ENCODE measurements around the gene CCND1. TPM values are rescaled to one million over a fixed set of nuclear protein-coding genes. Genes with fewer than 3 reads are reported as not detected.
"Not testable (repeated sequence)": the region's sequence is repeated elsewhere in the genome, so short reads cannot be mapped to it uniquely, and the experiment has no call there.

The CCND1 gene
- total RNA-seq, 1 experiment from 2014 or later, result 770 TPM

DNA sequence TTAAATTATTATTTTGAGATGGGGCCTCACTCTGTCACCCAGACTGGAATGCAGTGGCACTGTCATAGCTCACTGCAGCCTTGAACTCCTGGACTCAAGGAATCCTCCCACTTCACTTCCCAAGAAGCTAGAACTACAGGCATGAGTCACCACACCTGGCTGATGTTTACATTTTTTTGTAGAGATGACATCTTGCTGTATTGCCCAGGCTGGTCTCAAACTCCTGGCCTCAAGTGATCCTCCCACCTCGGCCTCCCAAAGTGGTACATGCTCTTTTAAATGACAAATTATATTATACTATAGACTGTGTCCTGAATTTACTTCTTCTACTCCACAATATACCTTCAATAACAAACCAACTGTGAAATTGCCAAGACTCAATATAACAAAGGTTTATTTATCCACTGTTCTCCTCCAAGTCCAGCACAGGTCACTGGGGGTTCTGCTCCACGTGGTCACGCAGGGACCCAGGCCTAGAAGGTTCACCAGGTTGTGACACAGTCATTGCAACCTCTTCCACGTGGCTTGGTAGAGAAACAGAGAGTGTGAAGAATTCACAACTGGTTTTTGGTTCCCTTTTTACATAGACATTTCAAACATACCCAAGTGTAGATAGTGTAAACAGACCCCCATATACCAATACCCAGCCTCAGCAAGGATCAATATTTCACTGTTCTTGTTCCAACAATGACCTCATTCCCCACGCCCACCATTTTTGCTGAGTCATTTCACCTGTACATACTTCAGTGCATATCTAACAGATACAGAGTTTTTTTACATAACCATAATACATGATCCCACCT, 47.2 kb downstream of the CCND1 start:
- DNase-seq (ENCODE audit: low read depth), result not testable (repeated sequence)

DNA sequence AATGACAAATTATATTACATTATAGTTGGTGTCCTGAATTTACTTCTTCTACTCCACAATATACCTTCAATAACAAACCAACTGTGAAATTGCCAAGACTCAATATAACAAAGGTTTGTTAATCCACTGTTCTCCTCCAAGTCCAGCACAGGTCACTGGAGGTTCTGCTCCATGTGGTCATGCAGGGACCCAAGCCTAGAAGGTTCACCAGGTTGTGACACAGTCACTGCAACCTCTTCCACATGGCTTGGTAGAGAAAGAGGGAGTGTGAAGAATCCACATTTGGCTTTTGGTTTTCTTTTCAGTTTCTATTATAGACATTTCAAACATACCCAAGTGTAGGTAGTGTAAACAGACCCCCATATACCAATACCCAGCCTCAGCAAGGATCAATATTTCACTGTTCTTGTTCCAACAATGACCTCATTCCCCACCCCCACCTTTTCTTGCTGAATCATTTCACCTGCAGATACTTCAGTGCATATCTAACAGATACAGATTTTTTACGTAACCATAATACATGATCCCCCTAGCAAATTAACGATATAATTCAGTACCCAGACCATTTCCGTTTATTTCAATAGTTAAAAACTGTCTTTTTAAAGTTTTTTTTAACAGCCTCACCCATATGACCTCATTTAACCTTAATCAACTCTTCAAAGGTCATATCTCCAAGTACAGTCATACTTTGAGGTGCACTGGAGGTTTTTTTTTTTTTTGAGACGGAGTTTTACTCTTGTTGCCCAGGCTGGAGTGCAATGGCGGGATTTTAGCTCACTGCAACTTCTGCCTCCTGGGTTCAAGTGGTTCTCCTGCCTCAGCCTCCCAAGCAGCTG, 48.7 kb downstream of the CCND1 start:
- DNase-seq (ENCODE audit: low read depth), result no peak

DNA sequence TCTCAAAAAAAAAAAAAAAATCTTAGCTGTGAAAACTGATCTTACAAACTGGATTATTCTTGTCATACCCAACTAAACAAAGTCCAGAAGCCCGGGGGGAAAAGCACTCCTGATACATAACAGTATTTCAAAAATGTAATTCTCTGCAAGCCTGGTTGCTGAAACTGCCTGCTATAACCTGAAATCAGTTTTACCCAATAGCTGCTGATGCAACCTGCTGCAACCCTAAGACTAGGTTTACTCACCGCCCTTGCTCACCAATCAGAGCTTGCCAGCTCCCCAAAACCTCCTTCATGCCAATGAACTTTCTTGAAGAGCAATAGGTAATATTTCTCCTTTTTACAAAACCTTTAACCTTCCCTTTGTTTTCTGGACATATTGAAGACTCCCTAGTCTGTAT, 50.5 kb downstream of the CCND1 start:
- DNase-seq (ENCODE audit: low read depth), result no peak

DNA sequence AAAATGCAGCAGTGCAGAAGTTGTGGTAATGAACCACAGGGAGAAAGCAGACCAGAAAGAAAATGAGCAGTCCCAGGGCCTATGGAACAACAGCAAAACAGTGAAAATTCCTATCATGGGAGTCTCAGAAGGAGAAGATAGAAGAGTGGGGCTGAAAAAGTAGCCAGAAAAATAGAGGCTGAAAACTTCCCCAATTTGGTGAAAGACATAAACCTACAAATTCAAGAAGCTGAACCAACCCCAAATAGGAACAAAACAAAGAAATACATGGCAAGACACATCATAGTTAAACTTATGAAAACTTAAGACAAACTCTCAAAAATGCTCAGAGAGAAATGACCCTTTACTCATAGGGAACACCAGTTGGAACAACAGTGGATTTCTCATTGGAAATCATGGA, 51.5 kb downstream of the CCND1 start:
- DNase-seq (ENCODE audit: low read depth), result no peak

DNA sequence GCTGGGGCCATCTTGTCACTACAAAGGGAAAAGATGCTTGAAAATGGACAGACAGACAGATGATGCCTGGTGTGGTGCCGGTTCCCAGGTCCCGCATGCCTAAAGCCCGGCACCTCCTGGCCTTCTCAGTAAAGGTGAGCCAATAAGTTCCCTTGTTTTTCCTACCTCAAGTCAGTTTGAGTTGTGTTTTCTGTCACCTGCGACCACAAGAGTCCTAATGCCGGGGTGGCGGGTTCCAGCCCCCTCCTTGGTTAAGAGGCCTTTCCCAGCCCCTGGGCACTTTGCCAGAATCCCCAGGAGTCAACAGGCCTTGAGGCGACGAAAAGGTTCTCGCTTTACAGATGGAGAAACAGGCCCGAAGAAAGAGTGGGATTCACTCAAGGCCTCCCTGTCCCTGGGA, 53.8 kb downstream of the CCND1 start:
- DNase-seq (ENCODE audit: low read depth), result no peak

DNA sequence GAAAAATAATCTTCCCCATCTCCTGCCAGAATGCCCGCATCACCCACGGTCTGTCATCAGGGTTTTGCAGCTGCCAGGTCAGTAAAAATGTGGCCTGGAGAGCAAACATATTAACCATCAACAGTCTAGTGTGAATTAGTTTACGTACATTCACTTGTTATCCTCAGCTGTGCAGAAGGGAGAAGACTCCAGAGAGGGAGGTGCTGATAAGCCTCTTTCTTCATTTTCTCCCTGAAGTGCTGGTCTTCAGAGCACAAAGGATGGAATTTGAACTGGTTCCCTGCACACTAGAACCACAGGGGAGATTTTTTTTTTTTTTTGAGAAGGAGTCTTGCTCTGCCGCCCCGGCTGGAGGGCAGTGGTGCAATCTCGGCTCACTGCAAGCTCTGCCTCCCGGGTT, 54.6 kb downstream of the CCND1 start:
- no peak for DNase-seq (ENCODE audit: low read depth)

DNA sequence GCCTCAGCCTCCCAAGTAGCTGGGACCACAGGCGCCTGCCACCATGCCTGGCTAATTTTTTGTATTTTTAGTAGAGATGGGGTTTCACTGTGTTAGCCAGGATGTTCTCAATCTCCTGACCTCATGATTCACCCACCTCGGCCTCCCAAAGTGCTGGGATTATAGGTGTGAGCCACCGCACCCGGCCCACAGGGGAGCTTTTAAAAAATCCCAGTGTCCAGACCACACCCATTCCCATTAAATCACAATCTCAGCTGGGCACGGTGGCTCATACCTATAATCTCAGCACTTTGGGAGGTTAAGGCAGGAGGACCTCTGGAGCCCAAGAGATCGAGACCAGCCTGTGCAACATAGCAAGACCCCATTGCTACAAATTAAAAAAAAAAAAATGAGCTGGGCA, 55.0 kb downstream of the CCND1 start:
- DNase-seq (ENCODE audit: low read depth), result not testable (repeated sequence)

DNA sequence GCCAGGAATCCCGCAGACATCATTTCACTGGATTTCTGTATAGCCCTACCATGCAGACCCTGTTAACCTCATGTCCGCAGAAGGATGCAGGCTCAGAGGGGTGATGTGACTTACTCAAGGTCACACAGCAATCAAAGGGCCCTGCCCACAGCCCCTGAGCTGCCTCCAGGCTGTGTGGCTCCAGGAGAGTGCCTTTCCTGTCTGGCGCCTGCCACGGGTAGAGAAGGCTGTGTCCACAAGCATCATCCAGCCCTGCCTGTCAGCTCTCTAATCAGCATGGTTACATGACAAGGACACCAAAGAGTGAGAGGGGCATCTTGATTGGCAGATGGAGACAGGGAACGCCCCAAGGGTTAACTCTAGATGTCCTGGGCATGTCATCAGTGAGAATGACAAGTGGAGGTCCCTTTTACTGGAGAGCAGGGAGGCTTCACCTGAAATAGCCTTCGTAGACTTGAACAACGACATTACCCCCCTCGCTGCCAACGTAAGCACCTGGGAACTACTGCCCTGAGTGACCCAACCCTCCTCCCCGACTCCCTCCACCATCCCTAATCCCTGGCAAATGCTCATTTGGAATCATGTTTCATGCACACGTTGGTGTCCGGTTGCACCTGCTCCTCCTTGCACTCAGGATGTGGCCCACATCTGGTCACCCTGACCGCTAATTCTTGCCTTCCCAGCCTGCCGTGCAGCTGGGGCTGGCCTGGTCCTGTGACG, 56.0 kb downstream of the CCND1 start:
- no peak for DNase-seq (ENCODE audit: low read depth)

DNA sequence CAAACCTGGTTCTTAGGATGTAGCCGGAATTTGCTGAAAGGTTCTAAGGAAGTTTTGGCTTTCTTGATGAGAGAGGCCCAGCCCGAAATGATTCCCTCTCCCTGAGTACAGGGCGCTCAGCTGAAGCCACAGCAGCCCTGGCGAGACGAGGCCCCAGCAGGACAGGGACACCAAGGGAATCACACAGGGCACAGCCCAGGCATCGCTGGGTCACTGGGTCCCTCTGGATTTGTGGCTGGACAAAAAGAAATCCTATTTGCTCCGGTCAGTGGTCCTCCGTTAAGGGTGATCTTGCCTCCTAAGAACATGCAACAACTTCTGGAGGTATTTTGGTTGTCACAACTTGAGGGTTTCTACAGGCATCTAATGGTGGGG, 56.5 kb downstream of the CCND1 start:
- no peak for DNase-seq (ENCODE audit: low read depth)

DNA sequence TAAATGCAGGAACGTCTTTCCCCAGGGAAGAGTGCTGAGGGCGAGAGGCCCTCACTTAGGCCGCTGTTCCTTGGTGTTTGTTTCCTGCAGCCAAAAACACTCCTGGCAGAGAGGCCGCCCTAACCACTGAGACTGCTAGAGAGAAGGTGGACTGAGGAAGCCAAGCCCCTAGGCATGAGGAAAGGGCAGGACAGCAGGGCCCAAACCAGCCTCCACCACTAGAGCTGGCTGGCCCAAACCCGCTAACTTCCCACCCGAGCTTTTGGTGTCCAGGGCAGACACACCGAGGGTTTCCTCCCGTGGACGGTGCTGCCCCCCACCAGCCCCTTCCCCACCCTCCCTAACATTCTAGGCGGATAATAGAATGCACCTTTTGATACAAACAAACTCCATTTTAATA, 56.9 kb downstream of the CCND1 start:
- DNase-seq (ENCODE audit: low read depth), result no peak

DNA sequence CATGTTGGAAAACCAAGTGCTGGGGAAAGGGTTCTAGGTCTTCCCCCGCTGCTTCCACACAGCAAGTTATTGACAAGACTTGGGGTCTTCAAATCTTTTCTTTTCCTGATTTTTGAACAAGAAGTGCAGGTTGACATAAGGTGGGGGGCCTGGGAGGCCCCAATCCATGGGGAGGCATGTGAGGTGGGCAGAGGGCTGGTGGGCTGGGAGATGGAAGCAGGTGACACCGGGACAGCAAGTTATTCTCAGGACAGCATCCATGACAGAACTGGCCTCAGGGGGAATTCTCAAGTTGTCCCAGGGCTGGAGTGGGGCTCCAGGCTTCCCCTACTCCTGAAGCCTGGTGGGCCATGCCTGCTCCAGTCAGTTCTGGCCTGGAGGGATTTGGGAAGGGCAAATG, 57.4 kb downstream of the CCND1 start:
- no peak for DNase-seq (ENCODE audit: low read depth)

DNA sequence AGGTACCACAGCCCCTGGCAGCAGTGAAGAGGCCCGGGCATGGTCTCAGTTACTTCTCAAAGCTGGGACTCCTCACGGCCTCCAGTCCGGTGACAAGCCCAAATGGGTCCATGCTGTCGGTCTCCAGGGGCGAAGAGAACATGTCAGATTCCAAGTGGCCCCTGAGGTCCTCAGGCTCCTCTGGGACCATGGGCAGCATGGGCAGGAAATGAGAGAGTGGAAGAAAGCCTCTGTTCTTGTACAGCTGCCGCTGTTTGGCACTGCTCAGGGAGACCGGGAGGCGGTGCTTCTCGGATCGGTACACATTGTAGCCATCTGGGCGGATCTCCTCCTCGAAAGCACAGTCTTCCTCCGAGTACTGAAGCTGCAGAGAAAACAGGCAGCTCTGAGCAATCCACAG, 58.3 kb downstream of the CCND1 start:
- peak; percentile 8 for DNase-seq (ENCODE audit: low read depth)

DNA sequence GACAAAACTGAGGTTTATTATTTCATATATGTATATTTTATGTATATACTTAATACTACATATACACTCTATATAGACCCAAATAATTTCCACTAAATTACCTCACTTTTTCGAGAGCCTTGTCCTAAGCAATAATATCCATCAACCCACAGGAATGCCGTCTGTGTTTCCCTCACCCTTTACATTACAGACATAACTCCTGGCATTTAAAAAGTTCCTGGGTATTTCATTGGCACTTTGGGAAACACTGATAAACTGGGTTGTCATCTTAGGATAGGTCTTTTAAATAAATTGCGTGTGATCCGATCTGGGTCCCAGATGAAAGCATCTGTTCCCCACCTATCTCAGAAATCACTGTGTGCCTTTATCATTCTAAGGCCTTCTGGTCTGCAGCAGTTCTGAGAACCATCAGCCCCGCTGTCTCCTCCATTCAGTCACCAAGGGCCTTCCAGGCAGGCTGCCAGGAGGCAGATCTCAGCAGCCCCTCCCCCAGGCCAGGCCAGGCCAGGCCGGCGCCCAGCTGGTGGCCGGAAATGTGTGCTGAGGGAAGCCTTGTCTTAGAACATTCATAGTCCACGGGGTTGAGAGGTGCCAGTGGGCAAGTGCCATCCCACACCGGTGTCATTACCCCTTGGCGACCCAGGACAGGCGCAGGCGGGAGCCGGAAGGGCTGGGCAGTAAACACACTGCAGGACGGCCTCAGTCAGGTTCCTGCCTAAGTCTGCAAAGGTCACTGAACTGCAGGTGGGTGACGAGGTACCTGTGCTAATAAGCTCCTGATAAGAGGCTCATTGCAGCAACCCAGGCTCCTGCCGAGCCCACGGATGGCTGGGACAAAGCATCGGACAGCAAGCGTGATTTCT, 59.6 kb downstream of the CCND1 start:
- peak; percentile 55 for DNase-seq (ENCODE audit: low read depth)

DNA sequence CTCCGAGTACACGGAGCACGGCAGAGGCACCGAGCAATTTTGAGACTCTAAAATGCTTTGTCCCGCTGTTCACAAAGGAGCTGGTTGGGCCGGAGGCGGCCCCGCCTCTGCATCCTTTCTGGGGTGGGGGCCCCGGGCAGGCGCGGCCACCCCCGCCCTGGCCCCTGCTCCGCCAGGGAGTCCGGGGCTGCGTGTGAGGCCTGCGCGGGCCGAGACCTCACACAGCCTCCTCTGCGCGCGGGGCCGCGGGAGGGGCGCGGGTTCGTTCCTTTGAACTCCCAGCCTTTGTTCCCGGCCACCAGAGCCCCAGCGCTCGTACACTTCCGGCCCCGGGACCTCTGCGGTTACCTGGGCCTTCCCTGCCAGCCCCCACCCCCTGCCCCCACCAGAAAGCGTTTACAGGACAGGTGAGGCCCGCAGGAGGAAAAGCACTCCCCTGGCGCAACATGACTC, 61.3 kb downstream of the CCND1 start:
- no peak for DNase-seq (ENCODE audit: low read depth)

DNA sequence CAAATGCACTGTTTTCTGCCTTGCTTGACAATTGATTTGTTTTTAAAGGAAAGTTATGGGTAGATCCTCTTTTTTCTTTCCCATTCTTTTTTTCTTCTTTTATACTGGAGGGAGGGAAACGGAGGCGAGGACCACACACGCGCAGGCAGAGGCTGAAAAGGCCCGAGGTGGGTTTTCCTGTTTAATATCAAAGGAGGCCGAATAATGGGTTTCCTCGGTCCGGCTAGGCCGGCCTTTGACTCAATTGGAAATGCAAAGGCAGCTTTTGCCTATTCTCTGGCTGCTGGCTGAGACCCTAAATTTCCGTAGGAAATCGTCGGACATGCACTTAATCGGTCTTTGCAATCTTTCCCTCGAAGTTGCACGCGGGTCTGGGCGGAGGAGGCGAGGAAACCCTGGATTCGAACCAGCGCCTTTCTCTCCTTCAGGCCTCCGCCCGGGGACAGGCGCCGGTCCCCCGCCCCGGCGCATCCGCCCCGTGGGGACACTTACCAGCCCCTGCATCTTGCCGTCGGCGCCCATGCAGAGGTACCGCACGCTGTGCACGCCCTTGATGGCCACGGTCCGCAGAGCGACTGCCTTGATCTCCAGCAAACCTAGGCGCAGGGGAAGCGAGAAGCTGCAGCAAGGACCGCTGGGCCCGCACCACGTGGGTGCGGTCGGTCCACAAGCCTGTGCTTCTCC, 62.0 kb downstream of the CCND1 start:
- DNase-seq (ENCODE audit: low read depth), result no peak

DNA sequence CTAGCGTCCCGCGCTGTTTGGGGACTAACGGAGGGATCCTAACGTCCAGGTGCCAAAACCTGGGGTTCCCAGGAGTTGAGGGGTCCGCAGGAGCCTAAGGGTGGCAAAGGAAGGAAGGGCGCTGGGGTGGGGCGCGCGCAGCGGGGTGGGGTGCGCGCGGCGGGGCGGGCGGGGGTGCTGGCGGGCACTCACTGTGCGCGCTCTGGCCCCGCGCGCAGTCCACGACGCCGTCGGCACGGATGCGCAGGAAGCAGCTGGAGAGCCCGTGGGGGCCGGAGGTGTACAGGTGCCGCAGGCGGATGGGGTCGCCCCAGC, 62.5 kb downstream of the CCND1 start:
- DNase-seq (ENCODE audit: low read depth), result no peak

Other genes with a start within 250 kb of the CCND1 start
- gene LINC01488, start 159.5 kb upstream of the CCND1 start, total RNA-seq (2014; rRNA removed), result not detected in 2 replicates
- 16.8 and 21.9 TPM in 2 replicates for gene LTO1, start 34.2 kb downstream of the CCND1 start, total RNA-seq (2014; rRNA removed)
- gene FGF19, start 62.9 kb downstream of the CCND1 start, total RNA-seq (2014; rRNA removed), result 0.11 TPM in 1 of 2 replicates, not detected in the other
- gene FGF4, start 134.2 kb downstream of the CCND1 start, total RNA-seq (2014; rRNA removed), result not detected in 2 replicates
- gene FGF3, start 178.3 kb downstream of the CCND1 start, total RNA-seq (2014; rRNA removed), result not detected in 2 replicates